ENCODE measurements around the gene C11orf21.
A peak's percentile ranks its signal among the peaks of the same experiment; 100 is the strongest.

The C11orf21 gene

GRCh38 chr11:2275334-2276279 is 26.1 kb downstream of the C11orf21 start:
- no peak for DNase-seq (ENCODE audit: low read depth in 1 of 2, low spot score in 1 of 2)
- no peak for TF ChIP-seq JUND (IDR thresholded peaks at IDR 0.05; ENCODE audit: low read depth)
- in situ Hi-C loops (cut with HindIII; ENCODE audit: low pct_unique_long_range_greater_than_20kb, low sequenced_read_pairs), result no loop called here

GRCh38 chr11:2273771-2274170 is 27.9 kb downstream of the C11orf21 start:
- no peak for TF ChIP-seq JUND (IDR thresholded peaks at IDR 0.05; ENCODE audit: low read depth)
- DNase-seq (ENCODE audit: low read depth in 1 of 2, low spot score in 1 of 2), result no peak
- in situ Hi-C loops (cut with HindIII; ENCODE audit: low pct_unique_long_range_greater_than_20kb, low sequenced_read_pairs), result no loop called here

- in situ Hi-C loops (cut with HindIII; ENCODE audit: low pct_unique_long_range_greater_than_20kb, low sequenced_read_pairs), result no loop called here
- no peak for DNase-seq (ENCODE audit: low read depth in 1 of 2, low spot score in 1 of 2)
- no peak for TF ChIP-seq JUND (IDR thresholded peaks at IDR 0.05; ENCODE audit: low read depth)
Measured at GRCh38 chr11:2273311-2273710, 28.4 kb downstream of the C11orf21 start.

- no peak for TF ChIP-seq JUND (IDR thresholded peaks at IDR 0.05; ENCODE audit: low read depth)
- in situ Hi-C loops (cut with HindIII; ENCODE audit: low pct_unique_long_range_greater_than_20kb, low sequenced_read_pairs), result no loop called here
- no peak for DNase-seq (ENCODE audit: low read depth in 1 of 2, low spot score in 1 of 2)
Measured at GRCh38 chr11:2272946-2273280, 28.8 kb downstream of the C11orf21 start.

- in situ Hi-C loops (cut with HindIII; ENCODE audit: low pct_unique_long_range_greater_than_20kb, low sequenced_read_pairs), result no loop called here
- no peak for TF ChIP-seq JUND (IDR thresholded peaks at IDR 0.05; ENCODE audit: low read depth)
- no peak for DNase-seq (ENCODE audit: low read depth in 1 of 2, low spot score in 1 of 2)
Measured at GRCh38 chr11:2272228-2272945, 29.3 kb downstream of the C11orf21 start.

GRCh38 chr11:2271327-2272227 is 30.1 kb downstream of the C11orf21 start:
- in situ Hi-C loops (cut with HindIII; ENCODE audit: low pct_unique_long_range_greater_than_20kb, low sequenced_read_pairs), result no loop called here
- TF ChIP-seq JUND (IDR thresholded peaks at IDR 0.05; ENCODE audit: low read depth), result no peak
- peak in 1 of 2 experiments; percentile 59 for DNase-seq (ENCODE audit: low read depth in 1 of 2, low spot score in 1 of 2)

GRCh38 chr11:2271077-2271326 is 30.7 kb downstream of the C11orf21 start:
- peak; percentile 67 to 85 for DNase-seq (ENCODE audit: low read depth in 1 of 2, low spot score in 1 of 2)
- no peak for TF ChIP-seq JUND (IDR thresholded peaks at IDR 0.05; ENCODE audit: low read depth)
- in situ Hi-C loops (cut with HindIII; ENCODE audit: low pct_unique_long_range_greater_than_20kb, low sequenced_read_pairs), result no loop called here

GRCh38 chr11:2270322-2271076 is 31.2 kb downstream of the C11orf21 start, which contains the start of gene ASCL2:
TSS of gene ASCL2 (minus strand) at chr11:2270588. CDS start at chr11:2270332, 256 bp downstream.
- in situ Hi-C loops (cut with HindIII; ENCODE audit: low pct_unique_long_range_greater_than_20kb, low sequenced_read_pairs), result no loop called here

GRCh38 chr11:2269601-2270321 is 32.0 kb downstream of the C11orf21 start:
- no peak for TF ChIP-seq JUND (IDR thresholded peaks at IDR 0.05; ENCODE audit: low read depth)
- peak; percentile 64 to 87 for DNase-seq (ENCODE audit: low read depth in 1 of 2, low spot score in 1 of 2)
- in situ Hi-C loops (cut with HindIII; ENCODE audit: low pct_unique_long_range_greater_than_20kb, low sequenced_read_pairs), result no loop called here

More at GRCh38 chr11:2270322-2271076, 31.2 kb downstream of the C11orf21 start, which contains the start of gene ASCL2:
- TF ChIP-seq JUND (IDR thresholded peaks at IDR 0.05; ENCODE audit: low read depth), result no peak
- peak in 1 of 2 experiments; percentile 32 for DNase-seq (ENCODE audit: low read depth in 1 of 2, low spot score in 1 of 2)

GRCh38 chr11:2268729-2269600 is 32.8 kb downstream of the C11orf21 start:
- no peak for TF ChIP-seq JUND (IDR thresholded peaks at IDR 0.05; ENCODE audit: low read depth)
- peak; percentile 68 to 81 for DNase-seq (ENCODE audit: low read depth in 1 of 2, low spot score in 1 of 2)
- in situ Hi-C loops (cut with HindIII; ENCODE audit: low pct_unique_long_range_greater_than_20kb, low sequenced_read_pairs), result no loop called here
